Stimulated activated CD8-positive, alpha-beta memory T cell treated with anti-CD3 and anti-CD28 coated beads, Interleukin-7, amount 100 ng/mL, for 48 hours (primary cell): ENCODE results near the gene PIP5K1C.
"Not testable (repeated sequence)": the region's sequence is repeated elsewhere in the genome, so short reads cannot be mapped to it uniquely, and the experiment has no call there.

Experiments used
- DNase-seq, 2 donors: peaks; one replicate each; pipeline ENCODE4 v3.0.0-alpha.2; 2020; ENCODE audit warnings: low read depth in 1 of 2; ENCODE audit errors: extremely low read depth in 1 of 2

PIP5K1C gene

GRCh38 chr19:3632739-3633558 lies 67.3 kb downstream of the PIP5K1C start:
- DNase-seq, result no peak

DNA sequence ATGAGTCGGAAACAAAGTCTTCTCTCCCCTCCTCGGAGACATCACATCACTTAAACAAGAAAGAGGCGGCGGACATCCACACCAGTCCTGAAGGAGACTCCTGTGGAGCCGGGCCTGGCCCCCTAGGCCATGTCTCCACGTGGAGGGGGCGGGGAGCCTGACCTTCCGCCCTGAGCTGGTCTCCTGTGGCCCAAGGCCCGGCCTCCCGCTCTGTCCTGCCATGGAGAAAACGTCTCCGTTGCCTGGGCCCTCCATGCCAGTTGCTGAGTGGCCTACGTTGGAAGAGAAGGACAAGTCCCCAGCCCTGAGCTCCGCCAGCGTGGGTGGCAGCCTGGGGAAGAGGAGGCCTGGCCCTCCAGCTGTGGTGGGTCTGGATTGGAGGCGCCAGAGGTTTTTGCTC lies 68.2 kb downstream of the PIP5K1C start:
- DNase-seq, result no peak

DNA sequence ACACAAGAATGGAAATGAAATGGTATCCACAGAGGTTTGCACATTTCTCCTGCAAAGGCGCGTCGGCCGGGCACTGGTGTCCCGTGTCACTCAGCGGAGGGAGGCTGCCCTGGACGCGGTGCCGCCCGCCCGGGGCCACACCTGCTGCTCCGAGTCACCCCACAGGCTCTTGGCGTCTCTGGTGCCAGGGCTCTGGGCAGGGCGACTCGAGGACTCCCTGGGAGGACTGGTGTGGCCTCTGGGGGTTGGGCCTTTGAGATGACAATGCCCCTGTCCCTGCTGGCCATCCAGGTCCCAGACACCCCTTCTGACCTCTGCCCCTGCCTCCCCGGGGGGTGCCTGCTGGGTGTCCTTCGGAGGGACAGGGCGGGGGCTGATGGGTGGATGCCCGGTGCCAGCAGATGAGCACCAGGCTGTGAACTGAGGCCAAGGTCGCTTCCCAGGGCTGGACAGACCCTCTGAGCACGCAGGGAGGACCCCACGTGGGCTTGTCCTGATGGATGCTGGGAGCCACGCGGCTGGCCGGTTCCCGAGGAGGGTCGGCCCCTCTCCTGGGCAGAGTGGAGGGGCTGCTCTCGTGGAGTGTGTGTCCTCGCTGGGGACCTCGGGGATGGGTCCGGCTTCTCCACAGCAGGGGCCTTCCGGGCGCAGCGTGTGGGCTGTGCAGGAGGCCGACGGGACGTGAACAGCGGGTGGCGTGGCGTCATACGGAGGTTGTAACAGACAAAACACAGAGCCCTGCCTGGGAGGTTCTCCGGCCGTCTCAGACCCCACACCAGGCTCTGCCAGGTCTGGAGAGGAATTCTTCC lies 69.0 kb downstream of the PIP5K1C start:
- no peak for DNase-seq

DNA sequence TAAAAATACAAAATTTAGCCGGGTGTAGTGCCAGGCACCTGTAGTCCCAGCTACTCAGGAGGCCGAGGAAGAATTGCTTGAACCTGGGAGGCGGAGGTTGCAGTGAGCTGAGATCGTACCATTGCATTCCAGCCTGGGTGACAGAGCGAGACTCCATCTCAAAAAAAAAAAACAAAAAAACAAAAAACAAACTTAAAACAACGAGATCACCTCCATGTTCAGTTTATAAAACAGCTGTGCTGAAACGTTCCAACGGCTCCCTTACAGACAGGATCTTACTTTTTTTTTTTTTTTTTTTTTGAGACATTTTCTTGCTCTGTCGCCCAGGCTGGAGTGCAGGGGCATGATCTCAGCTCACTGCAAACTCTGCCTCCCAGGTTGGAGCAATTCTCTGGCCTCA lies 71.5 kb downstream of the PIP5K1C start:
- DNase-seq, result not testable (repeated sequence)

GRCh38 chr19:3627351-3627723 lies 72.9 kb downstream of the PIP5K1C start:
- DNase-seq, result no peak

DNA sequence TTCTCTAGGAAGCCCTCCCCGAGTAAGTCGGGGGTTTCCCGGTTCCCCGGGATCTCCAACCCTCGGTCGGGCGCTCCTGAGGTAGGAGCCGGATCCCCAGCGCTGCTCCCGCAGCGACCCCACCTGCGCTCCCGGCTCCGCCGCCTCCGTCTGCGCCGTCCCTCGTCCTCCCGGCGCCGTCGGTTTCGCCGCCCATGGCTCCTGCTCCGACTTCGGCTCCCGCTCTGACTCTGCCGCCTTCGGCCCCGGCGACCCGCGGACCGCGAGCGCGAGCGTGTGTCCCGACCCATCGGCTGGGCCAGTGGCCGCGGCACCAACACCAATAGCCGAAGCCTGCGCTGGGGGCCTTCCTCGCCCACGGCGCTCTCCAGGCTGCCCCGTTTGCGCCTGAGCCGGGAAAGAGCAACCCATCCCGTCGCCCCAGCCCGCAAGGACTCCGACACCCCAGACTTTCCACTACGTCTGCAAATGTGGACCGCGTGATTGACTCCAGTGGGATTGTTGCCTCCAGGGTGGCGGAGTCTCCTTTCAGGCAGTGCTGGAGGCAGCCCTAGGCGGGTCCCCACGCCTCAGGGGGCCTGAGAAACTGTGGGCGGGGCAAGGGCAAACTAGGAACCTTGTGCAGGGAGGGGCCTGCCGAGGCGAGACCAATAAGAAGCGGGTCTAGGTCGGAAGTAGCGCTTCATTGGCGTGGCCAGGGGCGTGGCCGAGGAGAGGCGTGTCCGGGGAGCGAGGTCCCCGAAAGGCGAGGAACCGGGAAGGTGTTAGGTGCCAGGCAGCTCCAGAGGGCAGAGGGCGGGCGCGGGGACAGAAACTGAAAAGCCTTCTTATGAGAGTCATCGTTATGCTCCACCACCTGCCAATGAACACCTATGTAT lies 73.6 kb downstream of the PIP5K1C start, which contains the start of gene CACTIN:
CACTIN (minus strand) TSS at position 318 of the 878 bp plus-strand sequence; CDS start at position 290, 28 bp downstream.
- DNase-seq, result peak; percentile 96 to 99

- DNase-seq, result no peak
These were observed 74.2 kb downstream of the PIP5K1C start for GRCh38 chr19:3625996-3626472.

DNA sequence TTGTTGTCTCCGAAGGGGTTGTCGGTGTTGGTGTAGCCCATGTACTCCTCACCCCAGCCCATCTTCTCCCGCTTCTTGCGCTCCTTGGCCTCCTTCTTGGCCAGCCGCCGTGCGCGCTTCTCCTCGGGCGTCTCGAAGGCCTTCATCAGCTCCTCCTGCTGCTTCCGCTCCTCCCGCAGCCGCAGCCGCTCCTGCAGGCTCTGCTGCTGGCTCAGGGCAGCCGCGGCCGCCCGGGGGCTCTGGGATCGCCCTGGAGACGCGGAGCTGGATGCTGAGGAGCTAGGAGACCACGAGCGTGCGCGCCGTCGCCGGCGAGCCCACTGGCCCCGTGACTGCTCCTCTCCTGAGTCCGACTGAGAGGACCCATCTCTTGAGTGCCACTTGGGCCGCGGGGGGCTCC lies 76.6 kb downstream of the PIP5K1C start:
- no peak for DNase-seq

- no peak for DNase-seq
These were observed 78.0 kb downstream of the PIP5K1C start for GRCh38 chr19:3622224-3622623.

- DNase-seq, result no peak
These were observed 78.6 kb downstream of the PIP5K1C start for GRCh38 chr19:3621689-3622088.

- no peak for DNase-seq
These were observed 79.3 kb downstream of the PIP5K1C start for GRCh38 chr19:3620817-3621547.

- DNase-seq, result no peak
These were observed 80.0 kb downstream of the PIP5K1C start for GRCh38 chr19:3620145-3620816.

DNA sequence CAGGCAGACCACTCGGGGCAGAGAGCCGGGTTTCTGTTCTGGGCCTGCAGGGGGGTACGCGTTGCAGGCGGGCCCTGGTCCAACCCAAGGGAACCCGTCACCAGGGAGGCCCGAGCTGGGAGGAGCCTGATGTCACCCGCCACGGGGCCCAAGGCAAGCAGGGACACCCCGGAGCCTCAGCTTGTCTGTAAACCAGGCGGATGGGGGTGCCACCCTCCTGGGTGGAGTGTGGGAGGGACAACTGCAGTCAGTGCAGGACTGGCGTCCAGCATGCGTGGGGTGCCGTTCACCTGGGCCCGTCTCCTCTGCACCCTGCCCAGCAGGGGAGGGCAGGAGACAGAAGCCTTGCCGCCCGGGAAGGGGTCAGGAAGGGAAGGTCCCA lies 80.6 kb downstream of the PIP5K1C start:
- DNase-seq, result no peak

DNA sequence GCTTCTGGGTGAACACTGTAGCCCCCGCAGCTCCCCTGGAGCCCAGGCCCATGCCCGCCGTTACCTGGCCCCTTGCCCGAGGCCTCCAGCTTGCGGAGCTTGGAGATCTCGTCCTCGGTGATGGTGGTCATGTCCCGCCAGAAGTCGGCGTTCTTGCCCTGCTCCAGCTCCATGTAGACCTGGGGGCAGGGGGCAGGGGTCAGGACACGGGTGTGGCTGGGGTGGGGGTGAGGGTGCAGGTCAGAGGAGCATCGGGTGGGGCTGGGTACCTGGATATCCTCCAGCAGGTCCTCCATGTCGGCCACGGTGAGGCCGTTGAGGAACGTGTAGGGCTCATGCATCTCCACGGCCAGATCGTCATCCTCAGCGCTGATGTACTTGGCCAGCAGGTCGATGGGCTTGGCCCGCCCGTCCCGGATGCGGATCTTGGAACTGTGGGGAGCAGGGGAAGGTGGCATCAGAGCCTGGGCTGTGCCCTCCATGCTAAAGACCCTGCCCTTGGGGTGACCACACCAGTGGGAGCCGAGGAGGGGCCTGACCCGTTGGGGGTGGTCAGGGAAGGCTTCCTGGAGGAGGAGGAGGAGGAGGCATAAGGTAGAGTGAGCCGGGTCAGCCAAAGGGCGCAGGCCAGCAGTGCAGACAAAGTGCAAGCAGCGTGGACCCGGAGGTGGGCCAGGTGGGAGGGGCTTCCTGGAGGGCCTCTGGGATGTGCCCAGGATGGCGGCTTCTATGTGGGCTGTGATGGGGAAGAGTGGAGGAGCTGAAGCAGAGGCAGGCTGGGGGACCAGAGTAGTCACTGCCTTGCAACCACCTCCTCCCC lies 81.2 kb downstream of the PIP5K1C start:
- no peak for DNase-seq

GRCh38 chr19:3618144-3618810 lies 82.0 kb downstream of the PIP5K1C start:
- no peak for DNase-seq

GRCh38 chr19:3617463-3617862 lies 82.8 kb downstream of the PIP5K1C start:
- no peak for DNase-seq

- DNase-seq, result no peak
These were observed 84.6 kb downstream of the PIP5K1C start for GRCh38 chr19:3615524-3616135.
